Mucosa of stomach (tissue), 1 donor: ENCODE measurements around the gene GABBR2.

Experiments used
- H3K27me3 ChIP-seq: one replicate; pipeline ENCODE4 v1.7.0; 2013; ENCODE audit warnings: mild to moderate bottlenecking, low read length; ENCODE audit not compliant: control insufficient read depth, insufficient read depth
- H3K36me3 ChIP-seq: one replicate; pipeline ENCODE4 v1.7.0; 2013; ENCODE audit warnings: low read length; ENCODE audit not compliant: control insufficient read depth, insufficient read depth
- H3K4me1 ChIP-seq: one replicate; pipeline ENCODE4 v1.7.0; 2013; ENCODE audit warnings: mild to moderate bottlenecking, low read length; ENCODE audit not compliant: control insufficient read depth, insufficient read depth
- H3K4me3 ChIP-seq: one replicate; pipeline ENCODE4 v1.7.0; 2013; ENCODE audit warnings: low read length
- H3K9ac ChIP-seq: one replicate; pipeline ENCODE4 v1.7.0; 2013; ENCODE audit warnings: mild to moderate bottlenecking, low read length, moderate library complexity
- H3K9me3 ChIP-seq: one replicate; pipeline ENCODE4 v1.7.0; 2013; ENCODE audit warnings: mild to moderate bottlenecking, low read length, moderate library complexity; ENCODE audit not compliant: control insufficient read depth
- donor health status: Pancreatic carcinoma.

The GABBR2 gene

DNA sequence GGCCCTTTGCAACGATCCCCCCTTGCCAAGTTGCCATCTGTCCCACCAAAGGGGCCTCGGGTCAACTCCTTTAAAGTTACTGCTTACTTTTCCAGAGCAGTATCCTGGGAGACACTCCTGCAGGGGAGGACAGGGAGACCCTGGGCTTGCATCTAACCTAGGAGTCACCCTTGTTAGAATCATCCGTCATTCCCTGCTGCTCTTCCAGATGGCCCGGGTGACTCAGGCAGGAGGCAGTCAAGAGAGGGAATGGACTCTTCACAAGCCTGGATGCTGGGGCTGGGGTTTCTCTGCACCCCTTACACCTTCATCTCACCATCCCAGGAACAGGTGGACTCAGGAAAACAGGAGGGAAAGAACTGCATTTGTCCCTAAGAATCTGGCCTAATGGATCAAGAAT lies 175.6 kb downstream of the GABBR2 start:
- Histone ChIP-seq H3K9me3 (no peaks in the 10 kb centered on the region), H3K9ac (no peak overlapping the region), H3K4me1 (no peaks in the 10 kb centered on the region), H3K36me3 (no peaks in the 10 kb centered on the region), H3K27me3 (no peaks in the 10 kb centered on the region), H3K4me3 (no peak overlapping the region)

DNA sequence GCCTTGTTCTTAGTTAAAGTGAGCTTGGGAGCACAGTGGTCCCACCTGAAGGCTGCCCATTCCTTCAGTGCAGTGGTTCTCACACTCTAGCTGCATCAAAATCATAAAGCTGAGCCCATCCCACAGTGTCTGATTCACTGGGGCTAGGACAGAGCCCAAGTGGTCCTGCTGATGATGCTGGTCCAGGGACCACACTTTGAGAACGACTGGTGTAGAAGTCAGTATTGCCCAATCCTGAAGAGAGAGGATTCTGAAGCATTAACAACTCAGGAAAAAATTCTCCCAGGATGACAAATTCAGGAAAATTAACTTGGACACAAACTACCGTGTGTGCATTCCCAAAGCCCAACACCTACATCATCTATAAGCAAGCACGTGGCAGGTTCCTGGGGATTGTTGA lies 176.2 kb downstream of the GABBR2 start:
- H3K4me1 ChIP-seq, result no peaks in the 10 kb centered on the region
- H3K9ac ChIP-seq, result no peak overlapping the region
- no peaks in the 10 kb centered on the region for H3K36me3 ChIP-seq
- no peak overlapping the region for H3K4me3 ChIP-seq
- no peaks in the 10 kb centered on the region for H3K9me3 ChIP-seq
- no peaks in the 10 kb centered on the region for H3K27me3 ChIP-seq

GRCh38 chr9:98532147-98532546 lies 176.6 kb downstream of the GABBR2 start:
- H3K36me3 ChIP-seq, result no peaks in the 10 kb centered on the region
- H3K9me3 ChIP-seq, result no peaks in the 10 kb centered on the region
- no peaks in the 10 kb centered on the region for H3K27me3 ChIP-seq
- H3K4me3 ChIP-seq, result no peak overlapping the region
- H3K4me1 ChIP-seq, result no peaks in the 10 kb centered on the region
- no peak overlapping the region for H3K9ac ChIP-seq

GRCh38 chr9:98530806-98531386 lies 177.8 kb downstream of the GABBR2 start:
- Histone ChIP-seq H3K4me1 (no peaks in the 10 kb centered on the region), H3K9me3 (no peaks in the 10 kb centered on the region), H3K36me3 (no peaks in the 10 kb centered on the region), H3K27me3 (no peaks in the 10 kb centered on the region), H3K4me3 (no peak overlapping the region), H3K9ac (no peak overlapping the region)

GRCh38 chr9:98530275-98530674 lies 178.5 kb downstream of the GABBR2 start:
- no peaks in the 10 kb centered on the region for H3K9me3 ChIP-seq
- H3K27me3 ChIP-seq, result no peaks in the 10 kb centered on the region
- no peak overlapping the region for H3K4me3 ChIP-seq
- H3K36me3 ChIP-seq, result no peaks in the 10 kb centered on the region
- no peaks in the 10 kb centered on the region for H3K4me1 ChIP-seq
- H3K9ac ChIP-seq, result no peak overlapping the region

DNA sequence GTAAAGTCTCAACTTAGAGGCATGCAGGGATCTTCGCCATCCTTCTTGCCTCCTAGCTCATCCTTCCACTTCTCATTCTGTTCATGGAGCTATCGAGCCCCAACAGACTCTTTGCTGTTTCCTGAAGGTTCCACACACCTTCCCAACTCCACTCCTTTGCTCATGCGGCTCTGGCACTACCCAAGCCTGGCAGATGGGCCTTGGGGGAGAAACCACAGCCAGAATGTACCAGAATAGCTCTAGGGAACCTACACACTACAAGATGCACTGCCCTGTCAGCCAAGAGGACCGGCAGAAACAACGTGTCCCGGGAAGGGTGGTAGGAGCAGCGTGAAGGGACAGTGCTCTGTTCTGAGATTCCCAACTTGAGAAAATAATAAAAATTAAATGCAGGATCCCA lies 178.9 kb downstream of the GABBR2 start:
- Histone ChIP-seq H3K9me3 (no peaks in the 10 kb centered on the region), H3K27me3 (no peaks in the 10 kb centered on the region), H3K9ac (no peak overlapping the region), H3K4me3 (no peak overlapping the region), H3K4me1 (no peaks in the 10 kb centered on the region), H3K36me3 (no peaks in the 10 kb centered on the region)

DNA sequence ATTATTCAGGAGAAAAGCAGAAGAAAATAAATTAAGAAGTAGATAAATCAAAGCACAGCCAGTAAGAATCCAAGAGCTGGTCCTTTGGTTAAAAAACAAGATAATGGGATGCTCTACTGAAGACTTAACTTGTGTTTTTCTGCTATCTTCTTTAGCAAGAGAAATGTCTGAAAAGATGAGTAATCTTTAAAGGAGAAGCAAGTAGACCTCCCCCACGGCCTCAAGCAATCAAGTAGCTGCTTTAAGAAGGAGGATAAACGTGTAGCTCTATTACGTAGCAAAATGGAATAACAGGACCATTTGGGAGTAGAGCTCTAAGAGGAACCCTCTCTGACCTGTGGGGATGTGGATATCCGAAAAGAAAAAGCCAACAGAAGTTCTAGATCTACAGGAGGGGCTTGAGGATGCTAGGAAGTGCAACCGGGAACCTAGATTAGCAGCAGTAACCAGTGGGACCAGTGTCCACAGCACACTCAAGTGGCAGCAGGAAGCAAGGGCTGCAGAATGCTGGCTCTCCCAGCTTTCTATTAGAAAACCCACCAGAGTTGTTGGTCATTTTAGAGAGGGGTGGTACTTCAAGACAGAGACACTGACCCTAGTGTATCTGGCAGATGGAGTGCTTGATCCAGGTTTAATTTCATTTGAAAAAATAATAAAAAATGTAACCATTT lies 185.4 kb downstream of the GABBR2 start:
- Histone ChIP-seq H3K4me1 (no peaks in the 10 kb centered on the region), H3K9ac (no peak overlapping the region), H3K9me3 (no peaks in the 10 kb centered on the region), H3K27me3 (no peaks in the 10 kb centered on the region), H3K4me3 (no peak overlapping the region), H3K36me3 (no peaks in the 10 kb centered on the region)

DNA sequence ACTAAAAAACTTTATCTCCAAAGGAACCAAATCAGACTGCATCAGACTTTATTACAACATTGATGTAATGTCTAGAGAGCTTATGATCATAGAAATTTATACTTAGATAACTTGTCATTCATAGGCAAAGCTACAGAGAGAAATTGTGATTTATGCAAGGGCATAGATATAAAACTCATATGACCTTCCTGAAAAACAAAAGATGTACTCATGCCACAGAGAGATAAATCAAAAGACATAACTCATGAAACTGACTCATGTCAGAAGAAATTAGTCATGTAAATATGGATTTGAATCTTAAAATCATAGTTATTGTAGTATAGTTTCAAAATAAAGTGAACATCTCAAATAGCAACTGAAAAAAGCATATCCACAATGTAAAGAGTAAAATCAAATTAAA lies 186.2 kb downstream of the GABBR2 start:
- no peaks in the 10 kb centered on the region for H3K9me3 ChIP-seq
- H3K4me3 ChIP-seq, result no peak overlapping the region
- no peak overlapping the region for H3K9ac ChIP-seq
- H3K4me1 ChIP-seq, result no peaks in the 10 kb centered on the region
- no peaks in the 10 kb centered on the region for H3K27me3 ChIP-seq
- no peaks in the 10 kb centered on the region for H3K36me3 ChIP-seq

- H3K4me1 ChIP-seq, result no peaks in the 10 kb centered on the region
- no peaks in the 10 kb centered on the region for H3K9me3 ChIP-seq
- H3K9ac ChIP-seq, result no peak overlapping the region
- H3K27me3 ChIP-seq, result no peaks in the 10 kb centered on the region
- H3K4me3 ChIP-seq, result no peak overlapping the region
- H3K36me3 ChIP-seq, result no peaks in the 10 kb centered on the region
Observed at GRCh38 chr9:98521141-98521540, 187.6 kb downstream of the GABBR2 start.

- H3K9me3 ChIP-seq, result no peaks in the 10 kb centered on the region
- no peaks in the 10 kb centered on the region for H3K27me3 ChIP-seq
- H3K4me1 ChIP-seq, result no peaks in the 10 kb centered on the region
- H3K36me3 ChIP-seq, result no peaks in the 10 kb centered on the region
- H3K9ac ChIP-seq, result no peak overlapping the region
- no peak overlapping the region for H3K4me3 ChIP-seq
Observed at GRCh38 chr9:98520221-98520960, 188.3 kb downstream of the GABBR2 start.

- no peaks in the 10 kb centered on the region for H3K36me3 ChIP-seq
- no peaks in the 10 kb centered on the region for H3K27me3 ChIP-seq
- no peaks in the 10 kb centered on the region for H3K9me3 ChIP-seq
- no peak overlapping the region for H3K9ac ChIP-seq
- no peak overlapping the region for H3K4me3 ChIP-seq
- no peaks in the 10 kb centered on the region for H3K4me1 ChIP-seq
Observed at GRCh38 chr9:98519641-98520040, 189.1 kb downstream of the GABBR2 start.

- Histone ChIP-seq H3K9ac (no peak overlapping the region), H3K27me3 (no peaks in the 10 kb centered on the region), H3K4me3 (no peak overlapping the region), H3K4me1 (no peaks in the 10 kb centered on the region), H3K36me3 (no peaks in the 10 kb centered on the region), H3K9me3 (no peaks in the 10 kb centered on the region)
Observed at GRCh38 chr9:98518556-98518955, 190.2 kb downstream of the GABBR2 start.
